ENCODE measurements around the gene ZNF714.

The ZNF714 gene

DNA sequence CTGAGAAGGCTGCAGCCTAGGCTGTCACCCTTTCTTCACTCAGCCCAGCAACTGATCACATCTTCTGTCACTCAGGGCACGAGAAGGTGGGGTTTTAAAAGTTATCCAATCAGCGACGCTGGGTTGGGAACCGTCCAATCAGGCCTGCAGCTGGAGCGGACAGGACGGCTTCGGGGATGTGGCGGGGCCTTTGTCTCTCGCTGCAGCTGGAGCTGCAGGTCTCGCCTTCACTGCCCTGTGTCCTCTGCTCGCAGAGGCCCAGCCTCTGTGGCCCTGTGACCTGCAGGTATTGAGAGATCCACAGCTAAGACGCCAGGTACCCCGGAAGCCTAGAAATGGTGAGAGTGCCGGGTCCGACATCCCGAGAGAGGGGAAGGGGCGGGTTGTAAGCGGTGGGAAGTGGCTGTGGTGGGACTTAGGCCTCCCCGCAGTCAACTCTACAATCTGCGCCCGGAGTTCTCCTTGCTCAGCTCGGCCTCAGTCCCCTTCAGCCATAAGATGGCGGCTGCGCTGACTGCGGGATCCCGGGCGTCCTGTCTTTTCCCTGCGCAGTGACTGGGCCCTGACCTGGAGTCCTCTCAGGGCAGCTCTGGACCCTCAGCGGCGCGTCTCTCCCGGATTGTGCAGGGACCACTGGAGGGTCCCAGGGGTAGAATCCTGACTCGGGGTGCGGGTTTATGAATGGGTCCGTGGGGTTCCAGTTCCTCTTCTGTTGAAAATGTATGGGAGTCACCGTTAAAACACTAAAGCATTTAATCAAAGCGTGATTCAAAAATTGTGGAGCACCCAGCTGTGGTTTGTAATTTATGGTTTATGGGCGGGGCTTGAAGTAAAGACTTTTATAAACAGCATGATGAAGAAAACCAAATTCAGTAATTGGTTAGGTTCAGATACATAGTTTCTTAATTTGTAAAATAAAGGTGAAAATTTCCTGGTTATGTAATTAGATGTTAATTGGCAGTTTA, at the start of gene ZNF714:
TSS of gene ZNF714 (plus strand) at position 193 of the 965 bp plus-strand sequence. CDS start 16,066 bp downstream, outside the sequence.
- peaks cover 0 to 5% of the 10 kb centered on the region in 2 experiments for H3K4me1 ChIP-seq (ENCODE audit: control insufficient read depth in 1 of 2, insufficient read depth in 1 of 2, low read depth in 1 of 2, low read length in 1 of 2)
- no peaks in the 10 kb centered on the region for H3K36me3 ChIP-seq
- peak within 1 kb of the TSS; percentile 59 to 64 for H3K4me3 ChIP-seq (ENCODE audit: low read depth in 1 of 2, low read length in 1 of 2)
- H3K9me3 ChIP-seq: no peaks in the 10 kb centered on the region
- TF ChIP-seq CTCF (IDR thresholded peaks at IDR 0.05): no peak
- no peaks in the 10 kb centered on the region for H3K27me3 ChIP-seq
- peak within 1 kb of the TSS; percentile 73 for H3K27ac ChIP-seq

GRCh38 chr19:21045028-21045427, 37.0 kb upstream of the ZNF714 start:
- no peaks in the 10 kb centered on the region for H3K4me1 ChIP-seq (ENCODE audit: control insufficient read depth in 1 of 2, insufficient read depth in 1 of 2, low read depth in 1 of 2, low read length in 1 of 2)
- H3K27ac ChIP-seq: no peak overlapping the region
- H3K36me3 ChIP-seq: peaks cover 17% of the 10 kb centered on the region
- no peak overlapping the region for H3K4me3 ChIP-seq (ENCODE audit: low read depth in 1 of 2, low read length in 1 of 2)
- TF ChIP-seq CTCF (IDR thresholded peaks at IDR 0.05): no peak
- peaks cover 6% of the 10 kb centered on the region for H3K9me3 ChIP-seq
- no peaks in the 10 kb centered on the region for H3K27me3 ChIP-seq

DNA sequence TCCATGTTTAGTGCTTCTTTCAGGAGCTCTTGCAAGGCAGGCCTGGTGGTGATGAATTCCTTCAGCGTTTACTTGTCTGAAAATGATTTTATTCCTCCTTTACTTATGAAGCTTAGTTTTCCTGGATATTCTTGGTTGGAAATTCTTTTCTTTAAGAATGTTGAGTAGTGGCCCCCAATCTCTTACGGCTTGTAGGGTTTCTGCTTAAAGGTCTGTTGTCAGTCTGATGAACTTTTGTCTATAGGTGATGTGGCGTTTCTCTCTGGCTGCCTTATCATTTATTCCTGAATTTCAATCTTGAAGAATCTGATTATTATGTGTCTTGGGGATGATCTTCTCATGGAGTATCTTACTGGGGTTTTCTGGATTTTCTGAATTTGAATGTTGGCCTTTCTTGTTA, 35.5 kb upstream of the ZNF714 start:
- peaks cover 17% of the 10 kb centered on the region for H3K36me3 ChIP-seq
- H3K27ac ChIP-seq: no peak overlapping the region
- H3K9me3 ChIP-seq: peaks cover 13% of the 10 kb centered on the region
- no peaks in the 10 kb centered on the region for H3K4me1 ChIP-seq (ENCODE audit: control insufficient read depth in 1 of 2, insufficient read depth in 1 of 2, low read depth in 1 of 2, low read length in 1 of 2)
- no peak overlapping the region for H3K4me3 ChIP-seq (ENCODE audit: low read depth in 1 of 2, low read length in 1 of 2)
- TF ChIP-seq CTCF (IDR thresholded peaks at IDR 0.05): no peak
- no peaks in the 10 kb centered on the region for H3K27me3 ChIP-seq

GRCh38 chr19:21047716-21048115, 34.3 kb upstream of the ZNF714 start:
- Histone ChIP-seq H3K9me3 (peaks cover 14% of the 10 kb centered on the region), H3K27me3 (no peaks in the 10 kb centered on the region), H3K4me3 (ENCODE audit: low read depth in 1 of 2, low read length in 1 of 2) (no peak overlapping the region), H3K36me3 (peaks cover 12% of the 10 kb centered on the region), H3K4me1 (ENCODE audit: control insufficient read depth in 1 of 2, insufficient read depth in 1 of 2, low read depth in 1 of 2, low read length in 1 of 2) (no peaks in the 10 kb centered on the region), H3K27ac (no peak overlapping the region)
- TF ChIP-seq CTCF (IDR thresholded peaks at IDR 0.05): no peak

GRCh38 chr19:21052902-21053301, 29.1 kb upstream of the ZNF714 start:
- H3K9me3 ChIP-seq: peaks cover 32% of the 10 kb centered on the region
- H3K36me3 ChIP-seq: peaks cover 34% of the 10 kb centered on the region
- no peak overlapping the region for H3K27ac ChIP-seq
- no peaks in the 10 kb centered on the region for H3K27me3 ChIP-seq
- H3K4me3 ChIP-seq (ENCODE audit: low read depth in 1 of 2, low read length in 1 of 2): no peak overlapping the region
- H3K4me1 ChIP-seq (ENCODE audit: control insufficient read depth in 1 of 2, insufficient read depth in 1 of 2, low read depth in 1 of 2, low read length in 1 of 2): no peaks in the 10 kb centered on the region
- TF ChIP-seq CTCF (IDR thresholded peaks at IDR 0.05): no peak

All from neutrophil (primary cell).